ENCODE results near the gene PPFIA3. TPM values are rescaled to one million over a fixed set of nuclear protein-coding genes. Genes with fewer than 3 reads are reported as not detected.
"Not testable (repeated sequence)": the region's sequence is repeated elsewhere in the genome, so short reads cannot be mapped to it uniquely, and the experiment has no call there.

Gene PPFIA3
- total RNA-seq, 1 experiment from 2014 or later: 3.6 TPM

- not testable (repeated sequence) for H3K27ac ChIP-seq; H3K9me3 ChIP-seq (replicated peaks); H3K27me3 ChIP-seq (replicated peaks); H3K4me1 ChIP-seq (replicated peaks); DNase-seq (ENCODE audit: low read depth in 1 of 2, low spot score in 2 of 2); H3K4me3 ChIP-seq
- peaks cover 19% of the 10 kb centered on the region for H3K36me3 ChIP-seq
These were observed 62.9 kb downstream of the PPFIA3 start for GRCh38 chr19:49182010-49182847.

- H3K4me3 ChIP-seq: no peak overlapping the region
- no peaks in the 10 kb centered on the region for H3K4me1 ChIP-seq (replicated peaks)
- H3K27me3 ChIP-seq (replicated peaks): no peaks in the 10 kb centered on the region
- DNase-seq (ENCODE audit: low read depth in 1 of 2, low spot score in 2 of 2): no peak
- H3K27ac ChIP-seq: no peak overlapping the region
- peaks cover 19% of the 10 kb centered on the region for H3K36me3 ChIP-seq
- H3K9me3 ChIP-seq (replicated peaks): no peaks in the 10 kb centered on the region; the same call in 1 of the 2 replicates
These were observed 63.6 kb downstream of the PPFIA3 start for GRCh38 chr19:49182848-49183375.

GRCh38 chr19:49186108-49186507 is 66.8 kb downstream of the PPFIA3 start:
- H3K4me1 ChIP-seq (replicated peaks): no peaks in the 10 kb centered on the region
- H3K4me3 ChIP-seq: no peak overlapping the region

GRCh38 chr19:49188626-49189200 is 69.4 kb downstream of the PPFIA3 start:
- Histone ChIP-seq H3K4me3 (no peak overlapping the region), H3K27ac (no peak overlapping the region), H3K27me3 (replicated peaks) (no peaks in the 10 kb centered on the region), H3K4me1 (replicated peaks) (no peaks in the 10 kb centered on the region), H3K36me3 (peaks cover 32% of the 10 kb centered on the region), H3K9me3 (replicated peaks) (no peaks in the 10 kb centered on the region)
- no peak for DNase-seq (ENCODE audit: low read depth in 1 of 2, low spot score in 2 of 2)

More at GRCh38 chr19:49186108-49186507, 66.8 kb downstream of the PPFIA3 start:
- no peaks in the 10 kb centered on the region; the same call in 1 of the 2 replicates for H3K9me3 ChIP-seq (replicated peaks)
- H3K27me3 ChIP-seq (replicated peaks): no peaks in the 10 kb centered on the region
- H3K27ac ChIP-seq: no peak overlapping the region
- DNase-seq (ENCODE audit: low read depth in 1 of 2, low spot score in 2 of 2): no peak
- H3K36me3 ChIP-seq: peaks cover 36% of the 10 kb centered on the region

GRCh38 chr19:49189259-49189658 is 69.9 kb downstream of the PPFIA3 start:
- no peak overlapping the region for H3K27ac ChIP-seq
- DNase-seq (ENCODE audit: low read depth in 1 of 2, low spot score in 2 of 2): no peak
- H3K4me3 ChIP-seq: no peak overlapping the region
- peaks cover 29% of the 10 kb centered on the region for H3K36me3 ChIP-seq
- no peaks in the 10 kb centered on the region for H3K9me3 ChIP-seq (replicated peaks)
- H3K4me1 ChIP-seq (replicated peaks): no peaks in the 10 kb centered on the region
- H3K27me3 ChIP-seq (replicated peaks): no peaks in the 10 kb centered on the region

GRCh38 chr19:49190781-49191180 is 71.4 kb downstream of the PPFIA3 start:
- no peaks in the 10 kb centered on the region for H3K9me3 ChIP-seq (replicated peaks)
- no peak for DNase-seq (ENCODE audit: low read depth in 1 of 2, low spot score in 2 of 2)
- H3K4me3 ChIP-seq: no peak overlapping the region
- H3K36me3 ChIP-seq: peaks cover 25% of the 10 kb centered on the region
- H3K27me3 ChIP-seq (replicated peaks): no peaks in the 10 kb centered on the region
- H3K4me1 ChIP-seq (replicated peaks): no peaks in the 10 kb centered on the region
- no peak overlapping the region for H3K27ac ChIP-seq

GRCh38 chr19:49193822-49194394 is 74.6 kb downstream of the PPFIA3 start:
- H3K9me3 ChIP-seq (replicated peaks): no peaks in the 10 kb centered on the region
- no peak overlapping the region for H3K4me3 ChIP-seq
- H3K4me1 ChIP-seq (replicated peaks): peaks cover 10% of the 10 kb centered on the region
- no peak overlapping the region for H3K27ac ChIP-seq
- DNase-seq (ENCODE audit: low read depth in 1 of 2, low spot score in 2 of 2): no peak
- H3K36me3 ChIP-seq: peaks cover 30% of the 10 kb centered on the region
- no peaks in the 10 kb centered on the region for H3K27me3 ChIP-seq (replicated peaks)

GRCh38 chr19:49194408-49194807 is 75.1 kb downstream of the PPFIA3 start:
- H3K27me3 ChIP-seq (replicated peaks): no peaks in the 10 kb centered on the region
- no peak for DNase-seq (ENCODE audit: low read depth in 1 of 2, low spot score in 2 of 2)
- H3K4me1 ChIP-seq (replicated peaks): peaks cover 14% of the 10 kb centered on the region
- H3K4me3 ChIP-seq: no peak overlapping the region
- no peak overlapping the region for H3K27ac ChIP-seq
- peaks cover 29% of the 10 kb centered on the region for H3K36me3 ChIP-seq
- no peaks in the 10 kb centered on the region for H3K9me3 ChIP-seq (replicated peaks)

GRCh38 chr19:49196527-49197240 is 77.3 kb downstream of the PPFIA3 start:
- no peaks in the 10 kb centered on the region for H3K9me3 ChIP-seq (replicated peaks)
- H3K27ac ChIP-seq: no peak overlapping the region
- peaks cover 14% of the 10 kb centered on the region for H3K4me1 ChIP-seq (replicated peaks)
- peaks cover 26% of the 10 kb centered on the region for H3K36me3 ChIP-seq
- DNase-seq (ENCODE audit: low read depth in 1 of 2, low spot score in 2 of 2): no peak
- H3K4me3 ChIP-seq: no peak overlapping the region
- H3K27me3 ChIP-seq (replicated peaks): no peaks in the 10 kb centered on the region

- no peak overlapping the region for H3K27ac ChIP-seq
These were observed 81.0 kb downstream of the PPFIA3 start for GRCh38 chr19:49200238-49200862.

More at GRCh38 chr19:49200238-49200862, 81.0 kb downstream of the PPFIA3 start:
- peaks cover 40% of the 10 kb centered on the region for H3K36me3 ChIP-seq
- no peak for DNase-seq (ENCODE audit: low read depth in 1 of 2, low spot score in 2 of 2)
- H3K27me3 ChIP-seq (replicated peaks): no peaks in the 10 kb centered on the region
- peaks cover 26% of the 10 kb centered on the region for H3K4me1 ChIP-seq (replicated peaks)
- no peaks in the 10 kb centered on the region for H3K9me3 ChIP-seq (replicated peaks)
- no peak overlapping the region for H3K4me3 ChIP-seq

Other genes starting within 250 kb of the PPFIA3 start
- gene PPP1R15A, start 247.1 kb upstream of the PPFIA3 start, total RNA-seq (2014; rRNA removed; shearing (Covaris generic)): 79.5 and 86.0 TPM in 2 replicates
- not detected in 2 replicates for gene TULP2, start 220.8 kb upstream of the PPFIA3 start, total RNA-seq (2014; rRNA removed; shearing (Covaris generic))
- gene NUCB1, start 219.2 kb upstream of the PPFIA3 start, total RNA-seq (2014; rRNA removed; shearing (Covaris generic)): 200 and 215 TPM in 2 replicates
- 0.16 and 1.7 TPM in 2 replicates for gene DHDH, start 185.8 kb upstream of the PPFIA3 start, total RNA-seq (2014; rRNA removed; shearing (Covaris generic))
- 57.4 and 75.1 TPM in 2 replicates for gene BAX, start 164.7 kb upstream of the PPFIA3 start, total RNA-seq (2014; rRNA removed; shearing (Covaris generic))
- 2,837 and 3,145 TPM in 2 replicates for gene FTL, start 154.2 kb upstream of the PPFIA3 start, total RNA-seq (2014; rRNA removed; shearing (Covaris generic))
- 19.5 and 38.2 TPM in 2 replicates for gene GYS1, start 126.2 kb upstream of the PPFIA3 start, total RNA-seq (2014; rRNA removed; shearing (Covaris generic))
- 238 and 322 TPM in 2 replicates for gene RUVBL2, start 125.7 kb upstream of the PPFIA3 start, total RNA-seq (2014; rRNA removed; shearing (Covaris generic))
- 0.34 TPM in 1 of 2 replicates, not detected in the other for gene LHB, start 102.5 kb upstream of the PPFIA3 start, total RNA-seq (2014; rRNA removed; shearing (Covaris generic))
- not detected in 2 replicates for gene CGB3, start 95.2 kb upstream of the PPFIA3 start, total RNA-seq (2014; rRNA removed; shearing (Covaris generic))
- not detected in 2 replicates for gene CGB2, start 87.7 kb upstream of the PPFIA3 start, total RNA-seq (2014; rRNA removed; shearing (Covaris generic))
- 1.00 TPM in 1 of 2 replicates, not detected in the other for gene CGB1, start 82.6 kb upstream of the PPFIA3 start, total RNA-seq (2014; rRNA removed; shearing (Covaris generic))
- not detected in 2 replicates for gene CGB5, start 75.7 kb upstream of the PPFIA3 start, total RNA-seq (2014; rRNA removed; shearing (Covaris generic))
- gene CGB8, start 70.4 kb upstream of the PPFIA3 start, total RNA-seq (2014; rRNA removed; shearing (Covaris generic)): 0.61 TPM in 1 of 2 replicates, not detected in the other
- 0.08 TPM in 1 of 2 replicates, not detected in the other for gene CGB7, start 61.8 kb upstream of the PPFIA3 start, total RNA-seq (2014; rRNA removed; shearing (Covaris generic))
- not detected in 2 replicates for gene NTF4, start 54.7 kb upstream of the PPFIA3 start, total RNA-seq (2014; rRNA removed; shearing (Covaris generic))
- not detected in 2 replicates for gene KCNA7, start 46.8 kb upstream of the PPFIA3 start, total RNA-seq (2014; rRNA removed; shearing (Covaris generic))
- 151 and 188 TPM in 2 replicates for gene SNRNP70, start 34.1 kb upstream of the PPFIA3 start, total RNA-seq (2014; rRNA removed; shearing (Covaris generic))
- 15.9 and 21.6 TPM in 2 replicates for gene LIN7B, start 5.2 kb upstream of the PPFIA3 start, total RNA-seq (2014; rRNA removed; shearing (Covaris generic))
- 4.3 TPM in 1 of 2 replicates, not detected in the other for gene C19orf73, start 401 bp upstream of the PPFIA3 start, total RNA-seq (2014; rRNA removed; shearing (Covaris generic))
- gene HRC, start 35.9 kb downstream of the PPFIA3 start, total RNA-seq (2014; rRNA removed; shearing (Covaris generic)): not detected in 2 replicates
- 6.8 and 9.2 TPM in 2 replicates for gene TRPM4, start 38.2 kb downstream of the PPFIA3 start, total RNA-seq (2014; rRNA removed; shearing (Covaris generic))
- gene SLC6A16, start 205.6 kb downstream of the PPFIA3 start, total RNA-seq (2014; rRNA removed; shearing (Covaris generic)): not detected in 2 replicates
- not detected in 2 replicates for gene CD37, start 215.9 kb downstream of the PPFIA3 start, total RNA-seq (2014; rRNA removed; shearing (Covaris generic))
- gene TEAD2, start 242.9 kb downstream of the PPFIA3 start, total RNA-seq (2014; rRNA removed; shearing (Covaris generic)): 27.7 and 33.7 TPM in 2 replicates
- gene DKKL1, start 244.3 kb downstream of the PPFIA3 start, total RNA-seq (2014; rRNA removed; shearing (Covaris generic)): 0.13 and 0.75 TPM in 2 replicates

Measured in SJSA1 (cell line).